HEK293T (cell line): Measurements from ENCODE around the gene ADPRHL1.

Source experiments
- CTCF ChIA-PET: fragments of 350-600 bp; formaldehyde crosslinking; extraction: SDS; loops from one replicate; lab custom pipeline; 2021; ENCODE audit warnings: antibody characterized with exemption, inconsistent platforms; lab: Yijun Ruan, JAX
- POLR2A ChIA-PET: fragments of 350-600 bp; formaldehyde crosslinking; extraction: SDS; loops from one replicate; lab custom pipeline; 2020; ENCODE audit warnings: antibody characterized with exemption, inconsistent platforms; lab: Yijun Ruan, JAX
- DNase-seq: peaks from one replicate; pipeline ENCODE4 v3.0.0; 2012; ENCODE audit warnings: mixed read lengths; ENCODE audit errors: extremely low spot score
- ARNT ChIP-seq: fragments of 450-650 bp; IDR thresholded peaks from 2 replicates; pipeline ENCODE4 v1.6.1; 2017; ENCODE audit warnings: mild to moderate bottlenecking
- BHLHE40 ChIP-seq: fragments of 450-650 bp; IDR thresholded peaks from 2 replicates; pipeline ENCODE4 v1.6.1; 2016; ENCODE audit warnings: mild to moderate bottlenecking, moderate library complexity, borderline replicate concordance
- CTBP1 ChIP-seq: fragments of 450-650 bp; IDR thresholded peaks from 2 replicates; pipeline ENCODE4 v1.6.1; 2016; ENCODE audit warnings: borderline replicate concordance
- ELF4 ChIP-seq: fragments of 450-650 bp; IDR thresholded peaks from 2 replicates; pipeline ENCODE4 v1.6.1; 2017; ENCODE audit warnings: antibody characterized with exemption
- FOXA1 ChIP-seq: fragments of 450-650 bp; IDR thresholded peaks from 2 replicates; pipeline ENCODE4 v1.6.1; 2016; ENCODE audit warnings: mild to moderate bottlenecking
- FOXK2 ChIP-seq: fragments of 450-650 bp; IDR thresholded peaks from 2 replicates; pipeline ENCODE4 v1.6.1; 2016; ENCODE audit warnings: mild to moderate bottlenecking
- FOXM1 ChIP-seq: fragments of 450-650 bp; IDR thresholded peaks from 2 replicates; pipeline ENCODE4 v1.6.1; 2017; ENCODE audit warnings: mild to moderate bottlenecking, borderline replicate concordance
- HDGF ChIP-seq: fragments of 450-650 bp; IDR thresholded peaks from 2 replicates; pipeline ENCODE4 v1.6.1; 2017; ENCODE audit warnings: antibody characterized with exemption, borderline replicate concordance
- L3MBTL2 ChIP-seq: fragments of 450-650 bp; conservative IDR thresholded peaks from 2 replicates; pipeline ENCODE4 v1.6.1; 2016; ENCODE audit warnings: mild to moderate bottlenecking
- LEF1 ChIP-seq: fragments of 450-650 bp; IDR thresholded peaks from 2 replicates; pipeline ENCODE4 v1.6.1; 2017; ENCODE audit warnings: mild to moderate bottlenecking, borderline replicate concordance
- NFRKB ChIP-seq: fragments of 450-650 bp; IDR thresholded peaks from 2 replicates; pipeline ENCODE4 v1.6.1; 2016; ENCODE audit warnings: mild to moderate bottlenecking, moderate library complexity
- SP1 ChIP-seq: fragments of 450-650 bp; IDR thresholded peaks from 2 replicates; pipeline ENCODE4 v1.6.1; 2017
- SUZ12 ChIP-seq: fragments of 450-650 bp; IDR thresholded peaks from 2 replicates; pipeline ENCODE4 v1.6.1; 2016; ENCODE audit warnings: mild to moderate bottlenecking
- TARDBP ChIP-seq: fragments of 450-650 bp; IDR thresholded peaks from 2 replicates; pipeline ENCODE4 v1.6.1; 2016
- ZNF384 ChIP-seq: fragments of 450-650 bp; IDR thresholded peaks from 2 replicates; pipeline ENCODE4 v1.6.1; 2016
- TF ChIP-seq, protein P1 (sequence below): fragments of 450-650 bp; IDR thresholded peaks from 2 replicates; pipeline ENCODE4 v1.6.1; 2016

Gene ADPRHL1

DNA sequence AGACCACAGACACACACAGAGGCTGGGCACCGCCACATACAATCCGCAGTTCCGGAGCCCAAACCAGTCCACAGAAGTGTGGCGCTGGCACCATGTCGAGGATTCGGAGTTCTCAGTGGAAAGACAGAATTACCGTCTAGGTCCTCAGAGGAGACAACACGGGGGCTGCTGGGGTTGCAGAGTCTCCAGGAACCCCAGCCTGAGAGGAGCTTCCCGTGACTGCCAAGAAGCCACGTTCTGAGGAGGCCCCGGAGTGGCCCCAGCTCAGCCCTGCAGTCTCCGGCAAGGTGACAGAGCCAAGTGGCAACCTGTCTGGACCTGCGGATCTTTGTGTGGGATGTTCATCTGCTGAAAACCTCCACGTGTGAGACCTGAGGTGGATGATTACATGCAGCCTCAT lies 7.3 kb upstream of the ADPRHL1 start:
- ChIA-PET CTCF (no interaction called here), POLR2A (no interaction called here)
- TF ChIP-seq, protein P1, sequence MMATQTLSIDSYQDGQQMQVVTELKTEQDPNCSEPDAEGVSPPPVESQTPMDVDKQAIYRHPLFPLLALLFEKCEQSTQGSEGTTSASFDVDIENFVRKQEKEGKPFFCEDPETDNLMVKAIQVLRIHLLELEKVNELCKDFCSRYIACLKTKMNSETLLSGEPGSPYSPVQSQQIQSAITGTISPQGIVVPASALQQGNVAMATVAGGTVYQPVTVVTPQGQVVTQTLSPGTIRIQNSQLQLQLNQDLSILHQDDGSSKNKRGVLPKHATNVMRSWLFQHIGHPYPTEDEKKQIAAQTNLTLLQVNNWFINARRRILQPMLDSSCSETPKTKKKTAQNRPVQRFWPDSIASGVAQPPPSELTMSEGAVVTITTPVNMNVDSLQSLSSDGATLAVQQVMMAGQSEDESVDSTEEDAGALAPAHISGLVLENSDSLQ: no peak
- TF ChIP-seq BHLHE40: no peak
- no peak for TF ChIP-seq SUZ12
- DNase-seq: no peak

- DNase-seq: no peak
- POLR2A ChIA-PET: no interaction called here
- TF ChIP-seq ARNT (no peak), HDGF (no peak)
- CTCF ChIA-PET: no interaction called here
Measured at GRCh38 chr13:113460064-113460555, 6.8 kb upstream of the ADPRHL1 start.

- CTCF ChIA-PET: interaction anchor here (0.6 to 2.7 kb wide), 4 partner anchors 19 to 167 kb away, joined by 3 to 18 read pairs (median 3); no protein-coding TSS in a partner anchor
- POLR2A ChIA-PET: no interaction called here
- TF ChIP-seq HDGF: no peak
- TF ChIP-seq SUZ12: no peak
- no peak for TF ChIP-seq ZNF384
- TF ChIP-seq BHLHE40: no peak
- TF ChIP-seq CTBP1: no peak
- no peak for TF ChIP-seq LEF1
- TF ChIP-seq ARNT: no peak
- TF ChIP-seq FOXM1: no peak
- TF ChIP-seq L3MBTL2: no peak
- TF ChIP-seq ELF4: no peak
- no peak for TF ChIP-seq TARDBP
- no peak for TF ChIP-seq SP1
- DNase-seq: peak; percentile 14
Measured at GRCh38 chr13:113458253-113459065, 5.2 kb upstream of the ADPRHL1 start.

- POLR2A ChIA-PET: no interaction called here
- DNase-seq: no peak
- TF ChIP-seq SP1: no peak
- no peak for TF ChIP-seq LEF1
- TF ChIP-seq, protein P1: no peak
- no peak for TF ChIP-seq HDGF
- no peak for TF ChIP-seq FOXK2
- no peak for TF ChIP-seq SUZ12
- no peak for TF ChIP-seq FOXM1
- no peak for TF ChIP-seq FOXA1
- TF ChIP-seq NFRKB: no peak
- CTCF ChIA-PET: interaction anchor here (0.6 to 2.7 kb wide), 3 partner anchors 26 to 166 kb away, joined by 3 to 18 read pairs (median 3); no protein-coding TSS in a partner anchor
Measured at GRCh38 chr13:113457510-113457909, 4.2 kb upstream of the ADPRHL1 start.

GRCh38 chr13:113456116-113456702 lies 2.9 kb upstream of the ADPRHL1 start:
- ChIA-PET CTCF (no interaction called here), POLR2A (no interaction called here)
- DNase-seq: no peak
- TF ChIP-seq ARNT (no peak), FOXK2 (no peak), SP1 (no peak), BHLHE40 (no peak), ZNF384 (no peak), L3MBTL2 (no peak), ELF4 (no peak), HDGF (no peak), FOXM1 (no peak), LEF1 (no peak), TARDBP (no peak), CTBP1 (no peak), FOXA1 (no peak), SUZ12 (no peak), NFRKB (no peak)
- TF ChIP-seq, protein P1: no peak

DNA sequence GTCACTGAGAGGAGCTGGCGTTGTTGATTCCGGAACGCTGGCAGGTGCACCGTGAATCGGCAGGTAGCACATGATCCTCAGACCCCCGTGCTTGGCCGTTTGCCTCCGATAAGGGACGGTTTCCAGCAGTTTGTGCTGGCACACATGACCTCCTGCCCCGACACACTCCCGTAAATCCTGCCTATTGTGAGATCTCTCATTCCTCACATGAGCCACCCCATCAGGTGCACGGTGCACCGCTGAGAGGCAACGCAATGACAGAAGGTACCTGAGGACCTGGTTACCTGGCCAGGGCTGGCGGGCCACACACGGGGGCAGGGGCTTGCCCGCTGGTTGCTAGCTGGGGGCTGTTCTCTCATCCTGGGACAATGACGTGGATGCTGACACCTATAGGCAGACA lies 2.1 kb upstream of the ADPRHL1 start:
- ChIA-PET CTCF (no interaction called here), POLR2A (interaction anchor here (0.5 kb wide), 1 partner anchor 38 kb away, joined by 3 read pairs; no protein-coding TSS in a partner anchor)
- no peak for TF ChIP-seq NFRKB
- no peak for TF ChIP-seq ARNT
- no peak for TF ChIP-seq TARDBP
- TF ChIP-seq ELF4: no peak
- no peak for TF ChIP-seq SP1
- TF ChIP-seq CTBP1: no peak
- no peak for TF ChIP-seq HDGF
- no peak for TF ChIP-seq FOXK2
- TF ChIP-seq FOXM1: no peak
- TF ChIP-seq FOXA1: no peak
- no peak for TF ChIP-seq SUZ12
- TF ChIP-seq, protein P1: no peak
- no peak for TF ChIP-seq L3MBTL2
- no peak for TF ChIP-seq ZNF384
- no peak for TF ChIP-seq BHLHE40
- TF ChIP-seq LEF1: no peak
- DNase-seq: no peak
